CD4-positive, alpha-beta T cell treated with Interleukin-12 subunit alpha and Interleukin-12 subunit beta, for 1 hour (primary cell): Measurements from ENCODE around the gene NIPSNAP2.
"Not testable (repeated sequence)": the region's sequence is repeated elsewhere in the genome, so short reads cannot be mapped to it uniquely, and the experiment has no call there.

Experiments
- DNase-seq: peaks from one replicate; pipeline ENCODE4 v3.0.0-alpha.2; 2020

NIPSNAP2 gene

DNA sequence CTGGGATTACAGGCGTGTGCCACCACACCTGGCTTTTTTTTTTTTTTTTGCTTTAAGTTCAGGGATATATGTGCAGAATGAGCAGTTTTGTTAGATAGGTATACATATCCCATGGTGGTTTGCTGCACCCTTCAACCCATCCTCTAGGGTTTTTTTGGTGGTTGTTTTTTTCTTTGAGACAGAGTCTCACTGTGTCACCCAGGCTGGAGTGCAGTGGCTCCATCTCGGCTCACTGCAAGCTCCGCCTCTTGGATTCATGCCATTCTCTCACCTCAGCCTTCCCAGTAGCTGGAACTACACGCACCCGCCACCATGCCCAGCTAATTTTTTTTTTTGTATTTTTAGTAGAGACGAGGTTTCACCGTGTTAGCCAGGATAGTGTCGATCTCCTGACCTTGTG is 84.4 kb downstream of the NIPSNAP2 start:
- DNase-seq: not testable (repeated sequence)
